ENCODE data around the gene SPATA6.
A peak's percentile ranks its signal among the peaks of the same experiment; 100 is the strongest.
"Not testable (repeated sequence)": the region's sequence is repeated elsewhere in the genome, so short reads cannot be mapped to it uniquely, and the experiment has no call there.

The SPATA6 gene

DNA sequence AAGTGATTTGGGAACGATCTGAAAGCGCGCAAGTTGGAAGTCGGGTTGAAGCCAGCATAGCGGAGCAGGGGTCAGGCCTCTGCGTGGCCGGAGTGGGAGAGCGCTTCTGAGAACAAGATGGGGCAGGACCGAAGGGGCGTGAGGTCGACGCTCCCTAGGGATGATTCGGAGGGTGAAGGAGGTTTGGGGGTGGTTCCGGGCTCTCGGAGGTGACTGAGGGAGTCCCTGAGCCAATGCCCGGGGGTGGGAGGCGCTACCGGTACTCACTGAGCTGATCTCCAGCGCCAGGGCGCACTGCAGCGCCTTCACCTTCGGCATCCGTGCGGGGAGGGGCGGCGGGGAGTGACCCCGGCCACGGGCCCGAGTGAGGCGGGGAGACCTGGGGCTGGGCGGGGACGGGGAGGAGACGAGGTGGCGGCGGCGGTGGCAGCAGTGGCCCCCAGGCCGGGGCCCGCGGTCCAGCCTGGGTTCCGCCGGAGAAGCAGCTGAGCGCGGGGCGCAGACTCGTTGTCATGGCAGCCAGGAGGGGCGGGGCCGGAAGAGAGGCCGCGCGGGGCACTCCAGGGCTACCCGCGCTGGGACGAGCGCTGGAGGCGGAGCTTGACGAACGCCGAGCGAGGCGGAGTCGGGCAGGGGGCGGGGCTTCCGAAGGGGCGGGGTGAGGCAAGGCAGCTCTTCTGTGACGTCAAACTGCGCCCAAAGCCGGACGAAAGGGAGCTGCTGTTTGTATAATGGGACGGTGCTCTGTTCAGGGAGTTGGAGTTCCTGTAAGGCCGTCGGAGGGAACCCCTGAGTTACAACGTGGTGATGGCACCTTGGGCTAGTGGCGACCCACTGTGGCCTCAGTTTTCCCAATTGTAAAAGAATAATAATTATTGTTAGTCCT lies at the start of gene SPATA6:
Gene SPATA6, minus strand, starts transcription at position 514 of the 886 bp plus-strand sequence. Its CDS starts 196 bp downstream, at position 318.
- DNase-seq (ENCODE audit: low read depth in 2 of 2), result peak; percentile 94 to 99

- not testable (repeated sequence) for DNase-seq (ENCODE audit: low read depth in 2 of 2)
Measured at GRCh38 chr1:48519896-48520295, 47.9 kb upstream of the SPATA6 start.

DNA sequence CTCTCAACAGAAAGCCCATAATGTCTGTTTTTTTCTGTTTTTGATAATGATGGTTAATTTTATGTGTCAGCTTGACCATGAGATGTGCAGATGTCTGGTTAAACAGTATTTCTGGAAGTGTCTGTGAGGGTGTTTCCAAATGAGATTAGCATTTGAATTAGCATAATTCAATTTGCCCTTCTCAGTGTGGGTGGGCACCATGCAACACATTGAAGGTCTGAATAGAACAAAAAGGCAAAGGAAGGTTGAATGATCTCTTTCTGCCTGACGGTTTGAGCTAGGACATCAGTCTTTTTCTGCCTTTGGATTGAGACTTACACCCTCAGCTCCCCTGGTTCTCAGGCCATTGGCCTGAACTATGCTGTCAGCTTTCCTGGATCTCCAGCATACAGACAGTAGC lies 34.9 kb upstream of the SPATA6 start:
- no peak for DNase-seq (ENCODE audit: low read depth in 2 of 2)

DNA sequence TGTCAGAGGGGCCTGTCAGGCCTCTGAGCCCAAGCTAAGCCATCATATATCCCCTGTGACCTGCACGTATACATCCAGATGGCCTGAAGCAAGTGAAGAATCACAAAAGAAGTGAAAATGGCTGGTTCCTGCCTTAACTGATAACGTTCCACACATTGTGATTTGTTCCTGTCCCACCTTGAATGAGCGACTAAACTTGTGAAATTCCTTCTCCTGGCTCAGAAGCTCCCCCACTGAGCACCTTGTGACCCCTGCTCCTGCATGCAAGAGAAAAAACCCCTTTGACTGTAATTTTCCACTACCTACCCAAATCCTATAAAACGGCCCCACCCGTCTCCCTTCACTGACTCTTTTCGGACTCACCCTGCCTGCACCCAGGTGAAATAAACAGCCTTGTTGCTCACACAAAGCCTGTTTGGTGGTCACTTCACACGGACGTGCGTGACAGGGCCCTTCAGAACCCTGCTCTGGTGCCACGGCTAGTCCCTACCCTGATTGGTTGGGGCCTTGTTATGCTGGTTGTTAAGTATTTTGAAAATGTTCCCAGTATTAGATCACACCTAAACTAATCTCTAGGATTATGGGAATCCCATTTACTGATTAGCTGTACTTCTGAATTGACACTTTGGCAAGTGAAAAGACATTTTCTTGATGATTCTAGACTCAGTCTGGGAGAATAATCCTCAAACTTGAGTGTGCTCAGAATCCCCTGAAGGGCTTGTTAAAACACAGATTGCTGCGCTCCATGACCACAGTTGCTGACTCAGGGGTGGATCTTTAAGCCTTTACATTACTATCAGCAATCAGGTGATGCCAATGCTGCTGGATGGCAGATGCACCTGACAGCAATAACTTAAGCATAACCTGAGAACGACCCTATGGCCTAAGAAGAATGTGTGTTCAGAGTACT lies 28.8 kb upstream of the SPATA6 start:
- no peak for DNase-seq (ENCODE audit: low read depth in 2 of 2)

- no peak for DNase-seq (ENCODE audit: low read depth in 2 of 2)
Measured at GRCh38 chr1:48499211-48499735, 27.3 kb upstream of the SPATA6 start.

- peak; percentile 63 to 67 for DNase-seq (ENCODE audit: low read depth in 2 of 2)
Measured at GRCh38 chr1:48498096-48498791, 26.2 kb upstream of the SPATA6 start.

- no peak for DNase-seq (ENCODE audit: low read depth in 2 of 2)
Measured at GRCh38 chr1:48495911-48496310, 23.9 kb upstream of the SPATA6 start.

DNA sequence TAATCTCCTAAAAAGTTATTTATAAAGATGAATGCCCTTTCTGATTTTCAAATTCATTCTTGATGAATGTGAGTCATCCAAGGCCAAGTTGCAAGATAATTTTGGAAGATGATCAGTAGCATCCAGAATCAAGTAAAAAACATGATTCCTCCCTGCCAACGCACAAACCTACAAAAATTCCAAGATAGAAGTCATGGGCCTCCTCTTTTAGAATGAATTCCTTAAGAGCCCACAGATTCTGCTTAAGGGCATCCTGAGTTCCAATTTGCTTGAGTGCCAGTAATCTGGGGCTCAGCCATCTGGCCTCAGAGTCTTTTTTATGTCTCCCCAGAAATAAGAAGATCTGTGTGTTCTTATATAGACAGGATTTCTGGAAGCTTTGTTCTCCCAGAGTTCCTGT lies 23.2 kb upstream of the SPATA6 start:
- DNase-seq (ENCODE audit: low read depth in 2 of 2), result no peak

DNA sequence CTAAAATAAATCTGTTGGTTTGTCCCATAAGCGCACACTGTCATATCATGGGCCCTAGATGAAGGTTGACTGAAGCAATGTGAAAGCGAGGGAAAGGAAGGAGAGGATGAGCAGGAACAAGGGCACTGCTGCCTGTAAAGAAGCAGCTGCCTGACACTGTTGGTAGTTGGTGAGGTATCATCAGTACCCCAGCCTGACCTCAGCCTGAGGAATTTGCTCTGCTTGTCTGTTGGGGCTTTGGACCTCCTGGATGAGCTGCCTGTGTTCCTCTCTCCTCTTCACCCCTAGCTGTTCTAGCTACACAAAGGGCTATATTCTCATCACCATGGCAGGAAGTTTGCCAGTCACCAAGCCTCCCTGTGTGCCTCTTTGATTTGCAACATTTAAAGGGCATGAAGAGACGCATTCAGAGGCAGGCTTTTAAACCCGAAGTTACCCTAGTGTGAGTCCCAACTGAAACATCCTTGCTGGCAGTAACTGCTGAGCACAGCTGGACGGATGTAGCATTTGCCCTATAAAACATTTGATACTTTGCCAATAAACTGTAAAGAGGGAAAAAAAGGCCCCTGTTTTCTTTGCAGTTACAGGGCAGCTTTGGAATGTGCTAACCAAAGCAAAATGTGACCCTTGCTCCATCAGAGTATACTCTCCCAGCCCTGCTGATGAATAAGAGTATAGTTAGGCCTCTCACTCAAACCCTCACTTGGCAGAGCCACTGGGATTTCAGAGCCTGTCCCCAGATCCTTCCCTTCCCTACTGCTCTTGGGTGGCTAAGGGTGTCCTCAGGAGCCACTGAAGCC lies 22.2 kb upstream of the SPATA6 start:
- DNase-seq (ENCODE audit: low read depth in 2 of 2), result no peak

DNA sequence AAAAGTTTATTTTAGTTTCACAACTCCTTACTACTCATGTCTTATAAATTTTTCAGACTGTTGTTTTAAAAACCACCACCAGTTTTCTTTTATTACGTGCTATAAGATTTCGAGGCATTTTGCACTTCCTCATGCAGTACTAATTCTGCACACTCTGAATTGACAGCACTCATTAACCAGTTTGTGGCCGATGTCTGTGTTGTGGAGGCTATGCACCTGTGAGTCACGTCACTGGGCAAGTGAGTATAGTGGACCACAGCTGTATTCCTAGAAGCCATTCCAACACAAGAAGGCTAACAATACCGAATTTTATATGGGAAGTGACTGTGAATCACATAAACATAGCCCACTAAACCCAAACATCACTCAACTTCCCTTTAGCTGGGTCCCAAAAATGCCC lies 21.0 kb upstream of the SPATA6 start:
- DNase-seq (ENCODE audit: low read depth in 2 of 2), result no peak

DNA sequence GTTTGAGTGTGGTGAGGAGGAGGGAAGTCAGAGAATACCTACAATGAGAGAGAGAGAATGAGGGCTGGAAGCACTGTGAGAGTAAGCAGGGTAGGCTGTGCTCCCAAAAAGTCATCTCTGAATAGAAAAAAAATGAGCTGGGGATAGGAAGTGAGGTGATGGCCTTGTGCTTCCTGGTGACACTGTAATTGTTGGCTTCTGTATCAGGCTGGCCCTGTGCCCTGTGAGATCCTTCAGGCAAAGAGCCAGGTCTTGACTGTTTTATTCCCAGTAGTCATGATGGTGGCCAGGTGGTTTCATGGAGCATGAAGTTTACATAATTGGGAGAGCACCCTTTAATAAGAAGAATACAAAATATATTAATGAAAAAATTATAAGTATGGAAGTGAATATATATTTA lies 20.4 kb upstream of the SPATA6 start:
- no peak for DNase-seq (ENCODE audit: low read depth in 2 of 2)

- DNase-seq (ENCODE audit: low read depth in 2 of 2), result no peak
Measured at GRCh38 chr1:48488721-48489120, 16.7 kb upstream of the SPATA6 start.

DNA sequence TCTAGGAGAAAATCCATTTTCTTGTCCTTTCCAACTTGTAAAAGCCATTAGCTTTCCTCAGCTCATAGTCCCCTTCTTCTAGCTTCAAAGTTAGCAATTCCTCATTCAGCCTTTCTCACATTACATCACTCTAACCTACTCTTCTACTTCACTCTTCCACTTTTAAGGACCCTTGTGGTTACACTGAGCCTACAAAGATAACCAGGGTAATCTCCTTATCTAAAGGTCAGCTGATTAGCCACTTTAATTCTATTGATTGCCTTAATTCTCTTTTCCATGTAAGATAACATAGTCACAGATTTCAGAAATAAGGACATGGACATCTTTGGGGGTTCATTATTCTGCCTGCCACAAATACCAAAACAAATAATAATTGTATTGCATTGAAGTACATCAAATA lies 8.5 kb upstream of the SPATA6 start:
- DNase-seq (ENCODE audit: low read depth in 2 of 2), result no peak

GRCh38 chr1:48480023-48480422 lies 8.0 kb upstream of the SPATA6 start:
- DNase-seq (ENCODE audit: low read depth in 2 of 2), result not testable (repeated sequence)

GRCh38 chr1:48472638-48473037 lies 634 bp upstream of the SPATA6 start:
- no peak for DNase-seq (ENCODE audit: low read depth in 2 of 2)

GRCh38 chr1:48470950-48471690 lies 884 bp downstream of the SPATA6 start:
- DNase-seq (ENCODE audit: low read depth in 2 of 2), result no peak

- DNase-seq (ENCODE audit: low read depth in 2 of 2), result no peak
Measured at GRCh38 chr1:48470481-48470855, 1.5 kb downstream of the SPATA6 start.

DNA sequence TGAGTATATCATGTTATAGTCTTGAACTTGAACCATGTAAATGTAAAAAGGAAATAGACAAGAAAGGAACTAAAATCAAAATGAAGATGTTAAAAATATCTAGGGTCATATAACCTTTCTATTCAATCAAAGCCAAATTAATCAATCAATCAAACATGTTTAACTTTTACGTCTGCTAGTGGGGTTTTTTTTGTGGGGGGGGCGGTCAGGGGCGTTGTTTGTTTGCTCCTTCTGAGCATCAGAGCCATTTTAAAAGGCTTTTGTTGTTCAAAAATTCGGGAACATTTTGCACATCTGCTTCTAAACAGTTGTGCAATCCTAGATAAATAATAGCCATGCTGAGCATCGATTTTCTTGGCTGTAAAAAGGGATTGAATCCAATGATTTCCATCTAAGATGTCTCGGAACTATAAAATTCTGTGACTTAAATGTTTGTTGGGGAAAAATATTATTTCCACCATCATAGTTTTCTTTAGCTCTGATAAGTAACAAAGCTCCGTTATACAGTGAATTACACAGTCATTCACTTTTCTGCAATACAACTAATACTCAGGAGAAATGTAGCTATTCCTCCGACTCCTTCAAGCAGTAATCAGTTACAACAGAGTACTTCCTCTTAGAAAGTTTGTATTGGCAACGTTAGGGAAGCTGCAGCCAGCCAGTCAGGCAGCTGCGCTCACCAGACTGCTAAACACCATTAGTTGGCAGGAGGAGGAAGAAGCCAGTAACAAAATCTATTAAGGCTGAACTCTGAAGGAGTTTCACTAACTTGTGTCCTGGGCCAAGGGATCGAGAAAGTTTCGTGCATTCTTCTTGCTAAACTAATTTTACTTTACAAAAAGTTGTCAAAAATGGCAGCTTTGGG lies 2.2 kb downstream of the SPATA6 start:
- DNase-seq (ENCODE audit: low read depth in 2 of 2), result no peak

DNA sequence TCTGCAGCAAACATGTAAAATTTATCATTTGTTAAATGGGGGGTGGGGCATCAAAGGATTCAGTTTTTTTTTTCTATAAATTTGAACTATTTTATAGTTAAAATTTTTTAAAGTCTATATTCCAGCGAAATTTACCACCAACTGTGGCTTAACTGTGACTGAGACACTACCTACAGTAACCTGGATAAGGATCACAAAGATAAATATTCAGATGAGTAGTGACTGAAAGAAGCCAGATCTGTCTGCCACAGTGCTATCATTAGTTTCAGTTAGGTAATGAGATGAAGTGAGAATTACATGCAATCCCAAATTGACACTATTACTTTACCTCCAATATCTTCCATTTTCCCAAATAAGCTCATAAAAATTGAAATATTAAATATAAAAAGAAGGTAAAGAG lies 5.4 kb downstream of the SPATA6 start:
- DNase-seq (ENCODE audit: low read depth in 2 of 2), result no peak
